ENCODE measurements around the gene PTPRA.

PTPRA gene

DNA sequence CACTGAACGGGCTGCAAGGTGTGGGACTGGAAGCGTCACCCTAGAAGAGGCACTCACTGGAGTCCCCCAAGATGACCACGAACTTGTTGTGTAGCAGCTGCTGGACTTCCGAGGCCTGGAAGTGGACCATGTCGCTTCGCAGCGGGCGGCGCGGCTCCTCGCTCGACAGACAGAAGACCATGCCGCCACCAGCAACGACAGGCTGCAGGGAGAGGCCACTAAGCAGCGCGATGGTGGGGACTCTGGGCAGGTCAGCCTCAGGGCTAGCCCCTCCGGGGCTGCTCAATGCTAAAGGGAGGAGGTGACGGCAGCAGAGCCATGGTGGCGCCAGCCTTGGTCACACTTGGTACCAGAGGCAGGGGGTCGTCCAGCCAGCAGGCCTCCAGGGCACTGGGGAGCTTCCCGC, 33.5 kb upstream of the PTPRA start:
- ATAC-seq (replicated peaks), result no peak
- H3K9me3 Mint-ChIP-seq, result peaks cover 0 to 2% of the 10 kb centered on the region in 2 donors
- H3K27ac Mint-ChIP-seq, result peak overlapping the region; percentile 97
- no peaks in the 10 kb centered on the region for H3K27me3 Mint-ChIP-seq
- DNase-seq, result no peak
- H3K4me3 Mint-ChIP-seq, result peak overlapping the region; percentile 88 to 90
- peaks cover 15 to 47% of the 10 kb centered on the region in 2 donors for H3K36me3 Mint-ChIP-seq
- H3K4me1 Mint-ChIP-seq, result peaks cover 21 to 26% of the 10 kb centered on the region in 2 donors

DNA sequence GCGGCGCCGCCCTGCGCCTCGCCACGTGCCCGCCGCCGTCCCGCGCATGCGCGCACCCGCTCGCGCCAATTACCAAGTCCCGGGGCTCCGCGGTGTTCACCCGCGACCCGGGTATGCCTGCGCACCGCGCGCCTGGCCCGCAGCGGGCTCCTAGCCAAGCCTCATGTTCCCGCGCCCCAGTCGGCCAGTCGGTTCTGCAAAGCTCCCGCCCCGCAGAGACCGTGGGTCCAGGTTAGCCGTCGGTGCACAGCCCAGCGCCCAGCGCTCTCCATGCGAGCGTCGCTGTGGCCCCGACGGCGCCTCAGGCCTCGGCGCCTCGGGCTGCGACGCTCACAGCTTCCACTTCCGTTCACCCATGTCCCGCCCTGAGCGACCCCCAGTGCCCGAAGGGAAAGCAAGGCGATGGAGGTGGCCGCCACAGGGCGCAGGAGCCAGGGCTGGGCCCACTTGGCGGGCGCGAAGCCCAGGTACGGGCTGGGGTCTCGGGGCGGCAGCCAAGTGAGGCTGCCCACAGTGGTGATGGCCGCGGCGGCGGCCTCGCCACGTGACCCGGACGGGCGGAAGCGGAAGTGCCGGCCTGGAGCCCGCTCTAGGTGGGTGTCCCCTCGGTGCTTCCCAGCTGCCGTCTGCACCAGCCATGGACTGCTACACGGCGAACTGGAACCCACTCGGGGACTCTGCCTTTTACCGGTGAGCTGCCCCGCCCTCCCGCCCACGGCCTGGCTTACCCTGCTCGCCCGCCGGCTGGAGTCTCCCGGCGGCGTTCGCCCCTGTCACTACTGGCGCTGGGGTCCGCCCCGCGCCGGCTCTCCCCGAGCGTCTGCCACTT, 32.9 kb upstream of the PTPRA start, which contains the start of the genes PCED1A and VPS16:
TSS of gene PCED1A (minus strand) at position 518 of the 829 bp plus-strand sequence. CDS start 743 bp downstream, outside the sequence.
TSS of gene VPS16 (plus strand) at position 608 of the 829 bp plus-strand sequence. CDS start at position 638, 30 bp downstream.
- Mint-ChIP-seq H3K27me3 (no peaks in the 10 kb centered on the region), H3K36me3 (peaks cover 15 to 45% of the 10 kb centered on the region in 2 donors), H3K4me3 (peak within 1 kb of the TSS; percentile 90 to 91), H3K9me3 (peaks cover 0 to 2% of the 10 kb centered on the region in 2 donors), H3K4me1 (peaks cover 25 to 26% of the 10 kb centered on the region in 2 donors), H3K27ac (peak within 1 kb of the TSS; percentile 98)
- ATAC-seq (replicated peaks) (peak; percentile 99), DNase-seq (peak; percentile 92)

- H3K4me3 Mint-ChIP-seq, result peak overlapping the region; percentile 90 to 91
- peaks cover 26 to 27% of the 10 kb centered on the region in 2 donors for H3K4me1 Mint-ChIP-seq
- H3K9me3 Mint-ChIP-seq, result peaks cover 0 to 2% of the 10 kb centered on the region in 2 donors
- H3K27ac Mint-ChIP-seq, result peak overlapping the region; percentile 92
- peaks cover 15 to 40% of the 10 kb centered on the region in 2 donors for H3K36me3 Mint-ChIP-seq
- no peak for DNase-seq
- peak; percentile 33 to 47 for ATAC-seq (replicated peaks)
- no peaks in the 10 kb centered on the region for H3K27me3 Mint-ChIP-seq
Measured at GRCh38 chr20:2840967-2841531, 32.2 kb upstream of the PTPRA start.

DNA sequence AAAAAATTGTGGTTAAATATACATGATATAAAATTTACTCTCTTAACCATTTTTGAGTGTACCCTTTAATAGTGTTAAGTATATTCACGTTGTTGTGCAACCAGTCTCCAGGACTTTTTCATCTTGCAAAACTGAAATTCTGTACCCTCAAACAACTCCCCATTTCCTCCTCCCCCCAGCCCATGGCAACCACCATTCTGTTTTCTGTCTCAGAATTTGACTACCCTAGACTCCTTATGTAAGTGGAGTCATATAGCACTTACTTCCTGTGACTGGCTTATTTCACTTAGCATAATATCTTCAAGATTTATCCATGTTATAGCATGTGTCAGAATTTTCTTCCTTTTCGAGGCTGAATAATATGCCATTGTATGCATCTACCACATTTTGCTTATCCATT, 27.7 kb upstream of the PTPRA start:
- ATAC-seq (replicated peaks) (no peak), DNase-seq (no peak)
- H3K4me3 Mint-ChIP-seq, result no peak overlapping the region
- peaks cover 8 to 23% of the 10 kb centered on the region in 2 donors for H3K36me3 Mint-ChIP-seq
- no peaks in the 10 kb centered on the region for H3K9me3 Mint-ChIP-seq
- peaks cover 11 to 14% of the 10 kb centered on the region in 2 donors for H3K4me1 Mint-ChIP-seq
- no peak overlapping the region for H3K27ac Mint-ChIP-seq
- H3K27me3 Mint-ChIP-seq, result no peaks in the 10 kb centered on the region

DNA sequence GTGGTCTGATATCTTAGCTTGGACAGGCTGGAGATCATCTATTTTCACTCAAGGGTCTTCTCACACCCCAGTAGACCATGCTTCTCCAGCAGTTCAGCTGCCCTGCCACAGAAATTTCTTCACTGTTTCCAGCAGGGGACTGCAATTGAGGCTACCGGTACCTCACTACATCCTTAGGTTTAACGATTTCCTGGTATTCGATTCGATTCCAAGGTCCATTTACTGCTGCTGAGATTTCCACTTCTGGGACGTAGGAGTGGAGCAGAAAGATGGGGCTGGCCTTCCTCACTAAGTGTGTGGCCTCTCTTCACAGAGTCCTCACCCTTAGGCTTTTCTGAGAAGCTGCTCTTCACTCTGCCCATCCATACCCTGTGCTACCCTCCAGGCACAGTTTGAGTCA, 26.6 kb upstream of the PTPRA start:
- H3K27me3 Mint-ChIP-seq, result no peaks in the 10 kb centered on the region
- no peaks in the 10 kb centered on the region for H3K9me3 Mint-ChIP-seq
- ATAC-seq (replicated peaks) (no peak), DNase-seq (no peak)
- H3K36me3 Mint-ChIP-seq, result peaks cover 12 to 28% of the 10 kb centered on the region in 2 donors
- peaks cover 8 to 12% of the 10 kb centered on the region in 2 donors for H3K4me1 Mint-ChIP-seq
- H3K27ac Mint-ChIP-seq, result no peak overlapping the region
- no peak overlapping the region for H3K4me3 Mint-ChIP-seq

DNA sequence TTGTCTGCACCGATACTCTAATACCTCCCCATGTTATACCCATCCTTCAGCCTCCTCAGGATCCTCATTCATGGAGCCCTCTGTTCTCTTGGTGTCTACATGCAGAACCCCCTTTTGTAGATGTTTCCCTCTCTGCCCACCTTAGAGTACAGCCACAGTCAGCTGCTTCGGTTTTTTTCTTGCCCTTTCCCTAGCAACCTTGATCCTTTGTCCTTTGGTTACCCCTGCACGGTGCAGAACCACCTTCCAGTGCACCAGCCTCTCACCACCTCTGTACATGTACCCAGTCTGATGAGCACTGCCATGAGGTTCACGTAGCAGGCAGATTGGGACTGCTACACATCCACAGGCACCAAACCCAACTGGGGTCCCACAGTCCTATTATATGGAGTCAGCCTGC, 25.5 kb upstream of the PTPRA start:
- Mint-ChIP-seq H3K4me1 (peaks cover 13 to 17% of the 10 kb centered on the region in 2 donors), H3K9me3 (no peaks in the 10 kb centered on the region), H3K27me3 (no peaks in the 10 kb centered on the region), H3K4me3 (no peak overlapping the region), H3K36me3 (peaks cover 13 to 31% of the 10 kb centered on the region in 2 donors), H3K27ac (no peak overlapping the region)
- no peak for ATAC-seq (replicated peaks)
- DNase-seq, result no peak

GRCh38 chr20:2849529-2849928, 23.8 kb upstream of the PTPRA start:
- Mint-ChIP-seq H3K27me3 (no peaks in the 10 kb centered on the region), H3K4me1 (peaks cover 10 to 20% of the 10 kb centered on the region in 2 donors), H3K4me3 (no peak overlapping the region), H3K36me3 (peaks cover 13 to 25% of the 10 kb centered on the region in 2 donors), H3K9me3 (no peaks in the 10 kb centered on the region), H3K27ac (no peak overlapping the region)
- DNase-seq (no peak), ATAC-seq (replicated peaks) (no peak)

DNA sequence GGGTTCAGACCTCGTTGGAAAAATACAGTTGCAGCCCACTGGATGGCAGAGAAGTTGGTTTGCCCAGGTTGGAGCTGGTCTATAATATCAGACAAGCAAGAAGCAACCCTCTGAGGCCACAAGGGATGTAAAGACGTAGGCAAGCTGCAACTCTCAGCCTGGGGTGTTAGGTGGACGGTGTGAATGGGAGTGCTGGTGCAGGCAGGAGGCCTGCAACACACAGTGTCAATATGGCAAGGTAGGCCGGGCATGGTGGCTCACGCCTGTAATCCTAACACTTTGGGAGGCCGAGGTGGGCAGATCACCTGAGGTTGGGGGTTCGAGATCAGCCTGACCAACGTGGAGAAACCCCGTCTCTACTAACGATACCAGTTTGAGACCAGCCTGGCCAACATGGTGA, 22.2 kb upstream of the PTPRA start:
- no peak overlapping the region for H3K4me3 Mint-ChIP-seq
- no peaks in the 10 kb centered on the region for H3K9me3 Mint-ChIP-seq
- H3K27me3 Mint-ChIP-seq, result no peaks in the 10 kb centered on the region

GRCh38 chr20:2858591-2858990, 14.7 kb upstream of the PTPRA start:
- no peak for DNase-seq
- Mint-ChIP-seq H3K27me3 (no peaks in the 10 kb centered on the region), H3K9me3 (no peaks in the 10 kb centered on the region), H3K4me3 (no peak overlapping the region), H3K27ac (no peak overlapping the region), H3K4me1 (peaks cover 0 to 5% of the 10 kb centered on the region in 2 donors), H3K36me3 (peaks cover 18 to 21% of the 10 kb centered on the region in 2 donors)
- ATAC-seq (replicated peaks), result no peak

More for the DNA sequence above, 22.2 kb upstream of the PTPRA start:
- Mint-ChIP-seq H3K36me3 (peaks cover 13 to 22% of the 10 kb centered on the region in 2 donors), H3K4me1 (peaks cover 8 to 13% of the 10 kb centered on the region in 2 donors), H3K27ac (no peak overlapping the region)
- DNase-seq (no peak), ATAC-seq (replicated peaks) (no peak)

DNA sequence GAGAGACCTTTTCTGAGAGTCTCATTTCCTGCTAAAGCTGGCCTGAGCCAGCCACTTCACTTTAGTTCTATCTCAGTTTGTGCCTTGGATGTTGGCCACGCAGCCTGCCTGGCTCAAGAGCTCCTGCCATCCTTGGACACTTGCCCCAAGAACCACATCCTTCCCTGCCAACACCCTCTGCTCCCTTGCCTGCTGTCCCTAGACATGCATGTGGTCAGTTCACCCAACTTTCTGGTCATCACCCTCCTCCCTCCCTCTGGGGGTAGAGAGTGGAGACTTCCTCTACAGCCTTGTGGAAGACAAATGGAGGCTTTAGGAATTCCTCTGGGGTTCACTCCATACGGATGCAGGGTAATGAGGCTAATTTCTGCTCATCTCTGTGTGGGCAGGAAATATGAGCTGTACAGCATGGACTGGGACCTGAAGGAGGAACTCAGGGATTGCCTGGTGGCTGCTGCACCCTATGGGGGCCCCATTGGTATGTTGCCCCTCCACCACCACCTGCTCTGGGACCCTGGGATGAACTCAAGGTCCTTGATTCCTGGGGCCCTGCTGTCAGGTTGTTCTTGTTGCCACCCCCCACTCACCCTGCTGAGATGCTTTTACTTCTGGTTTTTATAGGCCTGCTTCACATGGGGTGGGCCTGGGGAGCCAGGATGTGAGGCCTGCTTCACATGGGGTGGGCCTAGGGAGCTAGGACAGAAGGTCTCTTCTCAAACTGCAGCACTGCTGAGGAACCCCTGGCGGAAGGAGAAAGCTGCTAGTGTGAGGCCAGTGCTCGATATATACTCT, 13.8 kb upstream of the PTPRA start:
- no peaks in the 10 kb centered on the region for H3K27me3 Mint-ChIP-seq
- DNase-seq (no peak), ATAC-seq (replicated peaks) (no peak)
- H3K27ac Mint-ChIP-seq, result no peak overlapping the region
- peaks cover 22 to 27% of the 10 kb centered on the region in 2 donors for H3K36me3 Mint-ChIP-seq
- H3K4me3 Mint-ChIP-seq, result no peak overlapping the region
- peaks cover 0 to 3% of the 10 kb centered on the region in 2 donors for H3K4me1 Mint-ChIP-seq
- H3K9me3 Mint-ChIP-seq, result no peaks in the 10 kb centered on the region

- no peaks in the 10 kb centered on the region for H3K9me3 Mint-ChIP-seq
- ATAC-seq (replicated peaks), result no peak
- DNase-seq, result no peak
- peaks cover 7 to 12% of the 10 kb centered on the region in 2 donors for H3K4me1 Mint-ChIP-seq
- no peaks in the 10 kb centered on the region for H3K27me3 Mint-ChIP-seq
- no peak overlapping the region for H3K4me3 Mint-ChIP-seq
- peaks cover 33 to 49% of the 10 kb centered on the region in 2 donors for H3K36me3 Mint-ChIP-seq
- no peak overlapping the region for H3K27ac Mint-ChIP-seq
Measured at GRCh38 chr20:2864626-2865025, 8.7 kb upstream of the PTPRA start.

DNA sequence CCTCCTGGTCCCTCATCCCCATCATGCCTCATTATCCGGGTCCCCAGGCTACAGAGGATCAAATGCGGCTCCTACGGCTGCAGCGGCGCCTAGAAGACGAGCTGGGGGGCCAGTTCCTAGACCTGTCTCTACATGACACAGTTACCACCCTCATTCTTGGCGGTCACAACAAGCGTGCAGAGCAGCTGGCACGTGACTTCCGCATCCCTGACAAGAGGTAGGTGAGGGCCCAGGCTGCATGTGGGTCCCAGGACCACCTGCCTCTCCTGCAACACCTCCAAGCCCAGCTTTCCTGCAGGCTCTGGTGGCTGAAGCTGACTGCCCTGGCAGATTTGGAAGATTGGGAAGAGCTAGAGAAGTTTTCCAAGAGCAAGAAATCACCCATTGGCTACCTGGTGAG, 8.2 kb upstream of the PTPRA start:
- H3K27me3 Mint-ChIP-seq, result no peaks in the 10 kb centered on the region
- no peak overlapping the region for H3K27ac Mint-ChIP-seq
- H3K36me3 Mint-ChIP-seq, result peaks cover 33 to 49% of the 10 kb centered on the region in 2 donors
- DNase-seq (no peak), ATAC-seq (replicated peaks) (no peak)
- peaks cover 7 to 13% of the 10 kb centered on the region in 2 donors for H3K4me1 Mint-ChIP-seq
- no peaks in the 10 kb centered on the region for H3K9me3 Mint-ChIP-seq
- no peak overlapping the region for H3K4me3 Mint-ChIP-seq

GRCh38 chr20:2865630-2866029, 7.7 kb upstream of the PTPRA start:
- DNase-seq, result no peak
- Mint-ChIP-seq H3K4me3 (no peak overlapping the region), H3K27me3 (no peaks in the 10 kb centered on the region), H3K36me3 (peaks cover 33 to 48% of the 10 kb centered on the region in 2 donors), H3K9me3 (no peaks in the 10 kb centered on the region), H3K4me1 (peaks cover 11 to 18% of the 10 kb centered on the region in 2 donors), H3K27ac (no peak overlapping the region)
- ATAC-seq (replicated peaks), result no peak

- DNase-seq, result no peak
- H3K36me3 Mint-ChIP-seq, result peaks cover 29 to 42% of the 10 kb centered on the region in 2 donors
- no peaks in the 10 kb centered on the region for H3K27me3 Mint-ChIP-seq
- no peak for ATAC-seq (replicated peaks)
- H3K27ac Mint-ChIP-seq, result no peak overlapping the region
- H3K4me3 Mint-ChIP-seq, result no peak overlapping the region
- no peaks in the 10 kb centered on the region for H3K9me3 Mint-ChIP-seq
- H3K4me1 Mint-ChIP-seq, result peaks cover 17 to 24% of the 10 kb centered on the region in 2 donors
Measured at GRCh38 chr20:2866236-2866635, 7.0 kb upstream of the PTPRA start.

All from stimulated activated naive B cell treated with anti-CD40 and anti-IgM and Interleukin-4, amounts not matched to agents 10 μg/mL and 1 μg/mL and 100 μg/mL, for 72 hours (primary cell).